ENCODE results near the gene LETM1. TPM values are rescaled to one million over a fixed set of nuclear protein-coding genes. Genes with fewer than 3 reads are reported as not detected.

LETM1 gene
- total and polyA plus RNA-seq, 2 of the 8 experiments (the other 6 are each of a cell fraction or from before 2014, with no cell fraction given), result 19.8 to 50.1 TPM

DNA sequence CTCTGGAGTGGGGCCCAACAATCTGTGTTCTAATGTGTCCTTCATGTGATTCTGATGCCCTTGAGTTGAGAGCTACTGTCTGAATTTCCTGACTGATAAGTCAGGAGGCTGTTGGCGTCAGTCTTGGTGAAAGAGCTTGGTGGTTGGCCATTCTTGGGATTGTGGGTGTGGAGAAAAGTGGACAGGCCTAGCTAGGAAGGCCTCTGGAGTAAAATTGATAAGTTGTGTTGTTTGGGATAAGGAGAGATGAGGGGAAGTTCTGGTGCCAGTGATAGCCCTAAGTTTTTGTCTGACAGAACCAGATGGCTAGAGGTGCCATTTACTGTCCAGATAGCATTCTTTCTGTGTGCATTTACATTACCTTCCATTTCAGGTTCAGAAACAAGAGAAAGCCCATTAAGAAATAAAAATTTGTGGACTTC is 26.9 kb upstream of the LETM1 start:
- no peak overlapping the region for H2BK120ac ChIP-seq (replicated peaks; ENCODE audit: low read depth, low read length)
- H3K14ac ChIP-seq (ENCODE audit: insufficient read length), result no peak overlapping the region
- no peaks in the 10 kb centered on the region; a peak in 2 of 7 replicates for H3K4me1 ChIP-seq (replicated peaks in 1 of 4; ENCODE audit: control insufficient read depth in 3 of 4, insufficient read depth in 4 of 4, low read length in 3 of 4)
- WGBS, 2 experiments (ENCODE audit: extremely low coverage in 1 of 2, insufficient coverage in 1 of 2, insufficient read length in 1 of 2, insufficient replicate concordance in 2 of 2, low coverage in 1 of 2, low lambda C conversion rate in 2 of 2, missing lambda C conversion rate in 1 of 2), result 100% methylated on average over 1 of the region's 1 CpG; no CpG with 5 or more reads in 1 of the 2 experiments
- H2BK12ac ChIP-seq (ENCODE audit: low read depth, low read length), result no peak overlapping the region
- no peak overlapping the region for H2BK15ac ChIP-seq (ENCODE audit: low read length)
- no peak overlapping the region for H3K4me2 ChIP-seq (ENCODE audit: insufficient read depth in 1 of 2, low read depth in 2 of 2, low read length in 2 of 2)
- peaks cover 25% of the 10 kb centered on the region for H3K79me1 ChIP-seq (ENCODE audit: low read depth, low read length)
- TF ChIP-seq BRCA1 (IDR thresholded peaks at IDR 0.05; ENCODE audit: low read depth, low read length), result no peak
- TF ChIP-seq, protein P1, sequence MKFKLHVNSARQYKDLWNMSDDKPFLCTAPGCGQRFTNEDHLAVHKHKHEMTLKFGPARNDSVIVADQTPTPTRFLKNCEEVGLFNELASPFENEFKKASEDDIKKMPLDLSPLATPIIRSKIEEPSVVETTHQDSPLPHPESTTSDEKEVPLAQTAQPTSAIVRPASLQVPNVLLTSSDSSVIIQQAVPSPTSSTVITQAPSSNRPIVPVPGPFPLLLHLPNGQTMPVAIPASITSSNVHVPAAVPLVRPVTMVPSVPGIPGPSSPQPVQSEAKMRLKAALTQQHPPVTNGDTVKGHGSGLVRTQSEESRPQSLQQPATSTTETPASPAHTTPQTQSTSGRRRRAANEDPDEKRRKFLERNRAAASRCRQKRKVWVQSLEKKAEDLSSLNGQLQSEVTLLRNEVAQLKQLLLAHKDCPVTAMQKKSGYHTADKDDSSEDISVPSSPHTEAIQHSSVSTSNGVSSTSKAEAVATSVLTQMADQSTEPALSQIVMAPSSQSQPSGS (IDR thresholded peaks at IDR 0.05; ENCODE audit: low read length), result no peak
- no peak for TF ChIP-seq HDAC6 (IDR thresholded peaks at IDR 0.05; ENCODE audit: low read depth, low read length)
- no peak for TF ChIP-seq SIX5 (IDR thresholded peaks at IDR 0.05; ENCODE audit: low read depth, low read length)
- no peak for TF ChIP-seq TEAD4 (IDR thresholded peaks at IDR 0.05; ENCODE audit: low read depth, low read length)
- TF ChIP-seq BCL11A (IDR thresholded peaks at IDR 0.05; ENCODE audit: low read depth in 2 of 2, low read length in 2 of 2), result no peak
- TF ChIP-seq SRF (IDR thresholded peaks at IDR 0.05; ENCODE audit: low read depth, low read length), result no peak
- TF ChIP-seq SP4 (IDR thresholded peaks at IDR 0.05; ENCODE audit: low read length), result no peak
- TF ChIP-seq POLR2AphosphoS5 (IDR thresholded peaks at IDR 0.05; ENCODE audit: low read depth, low read length), result no peak
- TF ChIP-seq CEBPB (IDR thresholded peaks at IDR 0.05; ENCODE audit: low read depth, low read length), result no peak
- TF ChIP-seq BACH1 (IDR thresholded peaks at IDR 0.05; ENCODE audit: low read length), result no peak
- no peak for TF ChIP-seq GTF2F1 (IDR thresholded peaks at IDR 0.05; ENCODE audit: borderline replicate concordance, low read depth, low read length)
- TF ChIP-seq EGR1 (IDR thresholded peaks at IDR 0.05; ENCODE audit: borderline replicate concordance, low read depth, low read length), result no peak
- FAIRE-seq (no peak), DNase-seq (ENCODE audit: low read depth in 1 of 2, low spot score in 2 of 2) (no peak)
- H3K23me2 ChIP-seq (ENCODE audit: low read depth, low read length), result no peaks in the 10 kb centered on the region
- no peak overlapping the region for H3K4me3 ChIP-seq (ENCODE audit: extremely low read depth in 1 of 4, insufficient read depth in 2 of 4, low read depth in 3 of 4, low read length in 4 of 4)
- H3K27me3 ChIP-seq (replicated peaks in 1 of 4; ENCODE audit: control insufficient read depth in 3 of 4, extremely low read depth in 1 of 4, insufficient read depth in 3 of 4, low read length in 3 of 4), result no peaks in the 10 kb centered on the region
- H2BK20ac ChIP-seq (ENCODE audit: low read length), result no peak overlapping the region
- no peak overlapping the region for H4K91ac ChIP-seq (replicated peaks; ENCODE audit: insufficient read length, low read length)
- H3K56ac ChIP-seq (replicated peaks; ENCODE audit: insufficient read length, low read depth, low read length), result no peak overlapping the region
- no peak overlapping the region for H2AK5ac ChIP-seq (ENCODE audit: low read depth, low read length)
- H3K36me3 ChIP-seq (ENCODE audit: control insufficient read depth in 2 of 4, insufficient read depth in 4 of 4, low read length in 3 of 4), result no peaks in the 10 kb centered on the region; a peak in 1 of 8 replicates
- H3K79me2 ChIP-seq (ENCODE audit: control insufficient read depth in 1 of 2, insufficient read depth in 2 of 2, low read length in 2 of 2), result peaks cover 29 to 92% of the 10 kb centered on the region in 2 experiments
- no peak overlapping the region for H3K23ac ChIP-seq (ENCODE audit: insufficient read length)
- CTCF ChIA-PET (ENCODE audit: partially characterized antibody), result interaction anchor here (0.7 to 6.2 kb wide), 5 partner anchors 11 to 94 kb away, joined by 3 to 65 read pairs (median 3); no protein-coding TSS in a partner anchor
- POLR2A ChIA-PET (ENCODE audit: partially characterized antibody), result no interaction called here
- H3K27ac ChIP-seq (ENCODE audit: low read depth, low read length), result no peak overlapping the region
- no peak overlapping the region for H4K8ac ChIP-seq (ENCODE audit: extremely low read depth, insufficient read depth, low read length)
- H3K18ac ChIP-seq (ENCODE audit: extremely low read depth, low read length), result no peak overlapping the region
- H4K5ac ChIP-seq (ENCODE audit: insufficient read length, low read depth, low read length), result no peak overlapping the region
- H4K20me1 ChIP-seq (replicated peaks in 1 of 2; ENCODE audit: control insufficient read depth in 1 of 2, insufficient read depth in 2 of 2, low read length in 2 of 2), result peaks cover 43 to 45% of the 10 kb centered on the region in 2 experiments
- H2BK5ac ChIP-seq (ENCODE audit: low read depth, low read length), result no peak overlapping the region
- no peak overlapping the region for H3K4ac ChIP-seq (replicated peaks; ENCODE audit: insufficient read length, low read depth, low read length)
- H3K9me3 ChIP-seq (ENCODE audit: insufficient read depth in 2 of 2, low read depth in 1 of 2, low read length in 1 of 2), result no peaks in the 10 kb centered on the region
- H3K9ac ChIP-seq (replicated peaks in 1 of 4; ENCODE audit: extremely low read depth in 1 of 4, low read depth in 3 of 4, low read length in 3 of 4), result no peak overlapping the region
- no peak overlapping the region for H2AFZ ChIP-seq (ENCODE audit: low read length)
